ENCODE data around the gene COMMD9. TPM values are rescaled to one million over a fixed set of nuclear protein-coding genes. Genes with fewer than 3 reads are reported as not detected.
"Not testable (repeated sequence)": the region's sequence is repeated elsewhere in the genome, so short reads cannot be mapped to it uniquely, and the experiment has no call there.

Gene COMMD9
- total RNA-seq, result 10 to 100 TPM; 40.9 to 43.4 TPM

- POLR2A ChIA-PET, result interaction anchor here (0.5 to 1.0 kb wide), 2 partner anchors 221 to 295 kb away, joined by 3 to 4 read pairs; partner anchors contain the start of gene TRAF6
Observed at GRCh38 chr11:36289226-36289852, at the start of gene COMMD9. Gene COMMD9, minus strand, starts transcription at chr11:36289424. Its CDS starts 12 bp downstream, at chr11:36289412.

DNA sequence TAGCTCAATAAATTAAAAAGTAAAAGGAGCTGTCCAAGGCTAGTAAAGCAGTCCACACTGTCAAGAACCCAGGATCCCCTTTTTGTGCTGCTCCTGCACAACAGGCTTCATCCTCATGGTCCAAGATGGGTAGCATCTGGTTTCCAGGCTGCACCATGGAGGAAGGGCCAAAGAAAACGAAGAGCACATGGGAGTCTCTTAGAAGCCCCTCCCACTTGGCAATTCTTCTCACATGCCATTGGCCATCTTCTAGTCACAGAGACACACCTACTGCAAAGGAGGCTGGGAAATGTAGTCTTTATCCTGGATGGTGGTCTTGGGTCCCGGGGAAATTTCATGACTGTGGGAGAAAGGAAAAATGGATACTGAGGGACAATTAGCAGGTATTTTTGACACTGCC, 44.7 kb upstream of the COMMD9 start:
- Mint-ChIP-seq H3K9me3 (peaks cover 2% of the 10 kb centered on the region), H3K36me3 (no peaks in the 10 kb centered on the region), H3K27ac (no peak overlapping the region), H3K27me3 (peaks cover 40% of the 10 kb centered on the region), H3K4me3 (no peak overlapping the region), H3K4me1 (no peaks in the 10 kb centered on the region)
- DNase-seq, result no peak
- no peak for ATAC-seq (ENCODE audit: low read depth)
- POLR2A ChIA-PET, result no interaction called here

More at GRCh38 chr11:36289226-36289852, at the start of gene COMMD9:
- Mint-ChIP-seq H3K27me3 (peaks cover 13% of the 10 kb centered on the region), H3K4me1 (peaks cover 20% of the 10 kb centered on the region), H3K27ac (peak within 1 kb of the TSS; percentile 88), H3K36me3 (no peaks in the 10 kb centered on the region), H3K9me3 (no peaks in the 10 kb centered on the region), H3K4me3 (peak within 1 kb of the TSS; percentile 89)
- DNase-seq (peak; percentile 89), ATAC-seq (ENCODE audit: low read depth) (peak; percentile 99)

DNA sequence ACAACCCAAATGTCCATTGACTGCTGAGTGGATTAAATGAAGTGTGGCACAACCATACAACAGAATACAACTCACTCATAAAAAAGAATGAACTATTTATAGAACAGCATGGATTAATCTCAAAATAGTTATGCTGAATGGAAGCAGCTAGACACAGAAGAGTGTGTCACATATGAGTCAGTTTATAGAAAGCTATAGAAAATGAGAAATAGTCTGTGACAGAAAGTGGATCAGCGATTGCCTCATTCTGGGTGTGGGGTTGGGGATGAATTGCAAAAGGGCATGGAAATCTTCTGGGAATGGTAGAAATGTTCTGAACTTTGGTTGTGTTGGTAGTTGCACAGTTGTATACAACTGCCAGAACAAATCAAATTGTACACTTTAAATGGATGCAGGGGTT, 44.2 kb upstream of the COMMD9 start:
- no peak overlapping the region for H3K4me3 Mint-ChIP-seq
- H3K9me3 Mint-ChIP-seq, result peaks cover 2% of the 10 kb centered on the region
- no peak overlapping the region for H3K27ac Mint-ChIP-seq
- no peaks in the 10 kb centered on the region for H3K4me1 Mint-ChIP-seq
- ATAC-seq (ENCODE audit: low read depth) (no peak), DNase-seq (no peak)
- H3K36me3 Mint-ChIP-seq, result no peaks in the 10 kb centered on the region
- POLR2A ChIA-PET, result no interaction called here
- peaks cover 42% of the 10 kb centered on the region for H3K27me3 Mint-ChIP-seq

DNA sequence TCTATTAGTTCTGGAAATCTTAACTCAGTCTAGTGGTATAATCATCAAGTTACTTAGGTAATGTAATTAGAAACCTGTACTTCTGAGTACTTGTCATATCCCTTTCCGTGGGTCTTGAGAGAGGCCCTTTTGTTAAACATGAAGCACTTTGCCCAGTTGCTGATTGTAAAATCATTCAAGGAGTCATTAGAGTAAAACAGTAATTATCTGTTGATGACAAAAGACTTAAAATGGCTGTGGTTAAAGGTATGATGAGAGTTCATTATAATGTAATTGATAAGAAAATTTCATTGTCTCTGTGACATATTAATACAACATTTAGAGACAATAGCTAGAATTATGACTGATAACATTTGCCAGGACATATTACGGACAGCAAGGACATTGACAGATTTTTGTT, 41.2 kb upstream of the COMMD9 start:
- Mint-ChIP-seq H3K4me1 (no peaks in the 10 kb centered on the region), H3K27me3 (peaks cover 34% of the 10 kb centered on the region), H3K9me3 (peaks cover 2% of the 10 kb centered on the region), H3K27ac (no peak overlapping the region), H3K36me3 (no peaks in the 10 kb centered on the region), H3K4me3 (no peak overlapping the region)
- POLR2A ChIA-PET, result no interaction called here
- DNase-seq (no peak), ATAC-seq (ENCODE audit: low read depth) (no peak)

- ATAC-seq (ENCODE audit: low read depth), result no peak
- POLR2A ChIA-PET, result no interaction called here
- Mint-ChIP-seq H3K4me1 (no peaks in the 10 kb centered on the region), H3K9me3 (no peaks in the 10 kb centered on the region), H3K4me3 (no peak overlapping the region), H3K27me3 (peaks cover 30% of the 10 kb centered on the region), H3K36me3 (no peaks in the 10 kb centered on the region), H3K27ac (no peak overlapping the region)
- no peak for DNase-seq
Observed at GRCh38 chr11:36328966-36329673, 39.9 kb upstream of the COMMD9 start.

- Mint-ChIP-seq H3K4me3 (no peak overlapping the region), H3K9me3 (no peaks in the 10 kb centered on the region), H3K4me1 (no peaks in the 10 kb centered on the region), H3K27ac (no peak overlapping the region), H3K27me3 (peaks cover 19% of the 10 kb centered on the region), H3K36me3 (no peaks in the 10 kb centered on the region)
- ATAC-seq (ENCODE audit: low read depth) (no peak), DNase-seq (no peak)
- POLR2A ChIA-PET, result no interaction called here
Observed at GRCh38 chr11:36326524-36327419, 37.5 kb upstream of the COMMD9 start.

GRCh38 chr11:36325403-36325802, 36.2 kb upstream of the COMMD9 start:
- H3K9me3 Mint-ChIP-seq; H3K27ac Mint-ChIP-seq; H3K4me3 Mint-ChIP-seq; H3K4me1 Mint-ChIP-seq; H3K36me3 Mint-ChIP-seq; POLR2A ChIA-PET; DNase-seq; ATAC-seq (ENCODE audit: low read depth): not testable (repeated sequence)
- peaks cover 21% of the 10 kb centered on the region for H3K27me3 Mint-ChIP-seq

- H3K9me3 Mint-ChIP-seq; H3K27ac Mint-ChIP-seq; H3K36me3 Mint-ChIP-seq; POLR2A ChIA-PET; ATAC-seq (ENCODE audit: low read depth); H3K4me3 Mint-ChIP-seq; H3K4me1 Mint-ChIP-seq; DNase-seq: not testable (repeated sequence)
- H3K27me3 Mint-ChIP-seq, result peaks cover 19% of the 10 kb centered on the region
Observed at GRCh38 chr11:36324956-36325355, 35.7 kb upstream of the COMMD9 start.

- no peak overlapping the region for H3K27ac Mint-ChIP-seq
- H3K4me1 Mint-ChIP-seq, result no peaks in the 10 kb centered on the region
- POLR2A ChIA-PET, result no interaction called here
- H3K27me3 Mint-ChIP-seq, result peaks cover 34% of the 10 kb centered on the region
- H3K9me3 Mint-ChIP-seq, result no peaks in the 10 kb centered on the region
- no peaks in the 10 kb centered on the region for H3K36me3 Mint-ChIP-seq
- H3K4me3 Mint-ChIP-seq, result no peak overlapping the region
- ATAC-seq (ENCODE audit: low read depth) (no peak), DNase-seq (no peak)
Observed at GRCh38 chr11:36317992-36318391, 28.8 kb upstream of the COMMD9 start.

GRCh38 chr11:36316049-36316448, 26.8 kb upstream of the COMMD9 start:
- DNase-seq, result no peak
- no peak overlapping the region for H3K4me3 Mint-ChIP-seq
- H3K27ac Mint-ChIP-seq, result no peak overlapping the region
- no peaks in the 10 kb centered on the region for H3K4me1 Mint-ChIP-seq
- no peaks in the 10 kb centered on the region for H3K36me3 Mint-ChIP-seq
- POLR2A ChIA-PET, result no interaction called here
- no peak for ATAC-seq (ENCODE audit: low read depth)
- H3K9me3 Mint-ChIP-seq, result no peaks in the 10 kb centered on the region
- peaks cover 41% of the 10 kb centered on the region for H3K27me3 Mint-ChIP-seq

DNA sequence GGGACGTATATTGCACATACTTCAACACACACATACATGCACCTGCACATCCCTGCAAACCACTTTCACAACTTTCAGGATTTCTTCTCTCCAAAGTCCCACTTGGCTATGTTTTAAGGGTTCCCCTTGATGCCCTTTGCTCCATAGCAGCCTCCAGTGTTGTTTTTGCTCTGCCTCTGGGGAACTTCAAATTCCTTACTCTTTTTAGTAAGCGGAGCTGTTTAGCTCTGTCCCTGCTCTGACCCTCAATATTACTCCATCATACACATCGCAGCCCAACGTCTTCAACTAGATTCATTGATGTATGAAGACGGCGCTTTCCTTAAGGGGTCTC, 25.2 kb upstream of the COMMD9 start:
- Mint-ChIP-seq H3K9me3 (no peaks in the 10 kb centered on the region), H3K27ac (no peak overlapping the region), H3K4me3 (no peak overlapping the region), H3K27me3 (peaks cover 42% of the 10 kb centered on the region), H3K4me1 (no peaks in the 10 kb centered on the region), H3K36me3 (no peaks in the 10 kb centered on the region)
- POLR2A ChIA-PET, result no interaction called here
- DNase-seq, result no peak
- no peak for ATAC-seq (ENCODE audit: low read depth)

- Mint-ChIP-seq H3K36me3 (no peaks in the 10 kb centered on the region), H3K27ac (no peak overlapping the region), H3K9me3 (no peaks in the 10 kb centered on the region), H3K4me3 (no peak overlapping the region), H3K27me3 (peaks cover 42% of the 10 kb centered on the region), H3K4me1 (no peaks in the 10 kb centered on the region)
- POLR2A ChIA-PET, result no interaction called here
- no peak for ATAC-seq (ENCODE audit: low read depth)
- DNase-seq, result no peak
Observed at GRCh38 chr11:36313750-36314433, 24.7 kb upstream of the COMMD9 start.

Measured in activated naive CD8-positive, alpha-beta T cell treated with anti-CD3 and anti-CD28 coated beads, Interleukin-2, amount 10 ng/mL, durations not matched to agents 7 days and 5 days (primary cell).